Immature natural killer cell (primary cell): ENCODE measurements around the gene AARS1. TPM values are rescaled to one million over a fixed set of nuclear protein-coding genes. Genes with fewer than 3 reads are reported as not detected.
A peak's percentile ranks its signal among the peaks of the same experiment; 100 is the strongest.
"Not testable (repeated sequence)": the region's sequence is repeated elsewhere in the genome, so short reads cannot be mapped to it uniquely, and the experiment has no call there.

ENCODE experiments used
- DNase-seq, 3 donors: peaks; one replicate each; pipeline ENCODE4 v3.0.0; 2022; ENCODE audit warnings: mixed read lengths in 1 of 3
- H3K27ac Mint-ChIP-seq, 6 donors: one replicate each; pipeline ENCODE4 v1.8.0; 2020; ENCODE audit warnings: mixed read lengths in 6 of 6, mild to moderate bottlenecking in 5 of 6, inconsistent platforms in 4 of 6, moderate library complexity in 3 of 6
- H3K27me3 Mint-ChIP-seq, 3 donors: one replicate each; pipeline ENCODE4 v1.8.0; 2020 to 2021; ENCODE audit warnings: low read depth in 3 of 3, mild to moderate bottlenecking in 3 of 3, mixed read lengths in 3 of 3, moderate library complexity in 3 of 3, inconsistent platforms in 1 of 3
- H3K36me3 Mint-ChIP-seq, 3 donors: one replicate each; pipeline ENCODE4 v1.8.0; 2020; ENCODE audit warnings: mixed read lengths in 3 of 3, inconsistent platforms in 2 of 3, mild to moderate bottlenecking in 2 of 3
- H3K4me1 Mint-ChIP-seq, 2 donors: one replicate each; pipeline ENCODE4 v1.8.0; 2020; ENCODE audit warnings: inconsistent platforms in 2 of 2, mild to moderate bottlenecking in 2 of 2, mixed read lengths in 2 of 2, moderate library complexity in 1 of 2
- H3K4me3 Mint-ChIP-seq, 5 donors: one replicate each; pipeline ENCODE4 v1.8.0; 2020; ENCODE audit warnings: mild to moderate bottlenecking in 5 of 5, mixed read lengths in 5 of 5, inconsistent platforms in 3 of 5, moderate library complexity in 3 of 5
- H3K9me3 Mint-ChIP-seq, 6 donors: one replicate each; pipeline ENCODE4 v1.8.0; 2020; ENCODE audit warnings: mild to moderate bottlenecking in 6 of 6, mixed read lengths in 6 of 6, inconsistent platforms in 4 of 6, moderate library complexity in 3 of 6
- polyA plus RNA-seq, 3 donors: library from polyadenylated mRNA; unstranded; fragments of 300-500 nt; fragmentation: Illumina TruSeq; gene quantifications; one replicate each; pipeline ENCODE4 v1.2.3, GENCODE V29; 2021

AARS1 gene
- polyA plus RNA-seq: 10 to 100 TPM; 25.4 to 47.1 (median 38.6) TPM

- Mint-ChIP-seq H3K4me1 (peaks cover 19 to 20% of the 10 kb centered on the region in 2 donors), H3K36me3 (no peaks in the 10 kb centered on the region), H3K27me3 (peaks cover 3 to 6% (median 5%) of the 10 kb centered on the region in 3 donors), H3K27ac (peak within 1 kb of the TSS; percentile 89 to 99 (median 96)), H3K9me3 (no peaks in the 10 kb centered on the region), H3K4me3 (peak within 1 kb of the TSS; percentile 91 to 99 (median 99))
- peak; percentile 97 to 98 (median 97) for DNase-seq
Measured at GRCh38 chr16:70289229-70290094, at the start of gene AARS1. TSS of gene AARS1 (minus strand) at chr16:70289506. CDS start at chr16:70282763, 6,743 bp downstream.

- DNase-seq: no peak
Measured at GRCh38 chr16:70337814-70338213, 48.5 kb upstream of the AARS1 start.

GRCh38 chr16:70332728-70333127 lies 43.4 kb upstream of the AARS1 start:
- peaks cover 4 to 33% (median 13%) of the 10 kb centered on the region in 3 donors for H3K36me3 Mint-ChIP-seq
- not testable (repeated sequence) for H3K9me3 Mint-ChIP-seq, H3K4me1 Mint-ChIP-seq, H3K27me3 Mint-ChIP-seq, DNase-seq, H3K4me3 Mint-ChIP-seq, H3K27ac Mint-ChIP-seq

More at GRCh38 chr16:70337814-70338213, 48.5 kb upstream of the AARS1 start:
- Mint-ChIP-seq H3K27me3 (peaks cover 0 to 2% (median 2%) of the 10 kb centered on the region in 3 donors), H3K27ac (no peak overlapping the region), H3K9me3 (no peaks in the 10 kb centered on the region), H3K4me1 (no peaks in the 10 kb centered on the region), H3K4me3 (no peak overlapping the region), H3K36me3 (peaks cover under 1 to 24% (median 5%) of the 10 kb centered on the region in 3 donors)

GRCh38 chr16:70331588-70332358 lies 42.5 kb upstream of the AARS1 start:
- H3K4me1 Mint-ChIP-seq: no peaks in the 10 kb centered on the region
- no peaks in the 10 kb centered on the region for H3K9me3 Mint-ChIP-seq
- H3K36me3 Mint-ChIP-seq: peaks cover 4 to 33% (median 13%) of the 10 kb centered on the region in 3 donors
- no peak for DNase-seq
- H3K27me3 Mint-ChIP-seq: peaks cover 0 to 1% (median 0%) of the 10 kb centered on the region in 3 donors
- H3K4me3 Mint-ChIP-seq: no peak overlapping the region
- H3K27ac Mint-ChIP-seq: peak overlapping the region in 1 of 6 donors; percentile 46

GRCh38 chr16:70331091-70331490 lies 41.8 kb upstream of the AARS1 start:
- Mint-ChIP-seq H3K36me3 (peaks cover 4 to 31% (median 13%) of the 10 kb centered on the region in 3 donors), H3K27me3 (peaks cover 0 to 1% (median 0%) of the 10 kb centered on the region in 3 donors), H3K27ac (no peak overlapping the region), H3K4me3 (no peak overlapping the region), H3K4me1 (no peaks in the 10 kb centered on the region), H3K9me3 (no peaks in the 10 kb centered on the region)
- no peak for DNase-seq

GRCh38 chr16:70324998-70325747 lies 35.9 kb upstream of the AARS1 start:
- peaks cover 8 to 21% (median 17%) of the 10 kb centered on the region in 3 donors for H3K36me3 Mint-ChIP-seq
- H3K27ac Mint-ChIP-seq: peak overlapping the region in 1 of 6 donors; percentile 34
- H3K4me1 Mint-ChIP-seq: no peaks in the 10 kb centered on the region
- no peak for DNase-seq
- no peaks in the 10 kb centered on the region for H3K9me3 Mint-ChIP-seq
- H3K27me3 Mint-ChIP-seq: peaks cover 0 to under 1% (median 0%) of the 10 kb centered on the region in 3 donors
- H3K4me3 Mint-ChIP-seq: no peak overlapping the region

- DNase-seq: no peak
- H3K27ac Mint-ChIP-seq: no peak overlapping the region
- H3K27me3 Mint-ChIP-seq: no peaks in the 10 kb centered on the region
- H3K4me3 Mint-ChIP-seq: no peak overlapping the region
- H3K4me1 Mint-ChIP-seq: no peaks in the 10 kb centered on the region
- no peaks in the 10 kb centered on the region for H3K9me3 Mint-ChIP-seq
- H3K36me3 Mint-ChIP-seq: peaks cover 4 to 21% (median 7%) of the 10 kb centered on the region in 3 donors
Measured at GRCh38 chr16:70320121-70320520, 30.8 kb upstream of the AARS1 start.

- H3K9me3 Mint-ChIP-seq, H3K4me3 Mint-ChIP-seq, H3K27me3 Mint-ChIP-seq, H3K27ac Mint-ChIP-seq, H3K36me3 Mint-ChIP-seq, DNase-seq: not testable (repeated sequence)
- peaks cover 13 to 25% of the 10 kb centered on the region in 2 donors for H3K4me1 Mint-ChIP-seq
Measured at GRCh38 chr16:70307726-70308125, 18.4 kb upstream of the AARS1 start.

GRCh38 chr16:70306880-70307279 lies 17.6 kb upstream of the AARS1 start:
- no peak overlapping the region for H3K4me3 Mint-ChIP-seq
- H3K36me3 Mint-ChIP-seq: peaks cover 0 to 4% (median 0%) of the 10 kb centered on the region in 3 donors
- peak overlapping the region in 1 of 6 donors; percentile 55 for H3K27ac Mint-ChIP-seq
- no peaks in the 10 kb centered on the region for H3K9me3 Mint-ChIP-seq
- H3K27me3 Mint-ChIP-seq: peaks cover 0 to under 1% (median 0%) of the 10 kb centered on the region in 3 donors
- H3K4me1 Mint-ChIP-seq: peaks cover 17 to 33% of the 10 kb centered on the region in 2 donors
- DNase-seq: no peak

GRCh38 chr16:70304892-70305448 lies 15.7 kb upstream of the AARS1 start:
- Mint-ChIP-seq H3K9me3 (no peaks in the 10 kb centered on the region), H3K4me1 (peaks cover 33 to 51% of the 10 kb centered on the region in 2 donors), H3K36me3 (peaks cover 9 to 15% (median 9%) of the 10 kb centered on the region in 3 donors), H3K27ac (peak overlapping the region in 5 of 6 donors; percentile 1 to 58 (median 40)), H3K4me3 (no peak overlapping the region), H3K27me3 (no peaks in the 10 kb centered on the region)
- DNase-seq: no peak

GRCh38 chr16:70302745-70303144 lies 13.4 kb upstream of the AARS1 start:
- H3K27me3 Mint-ChIP-seq: peaks cover 2 to 6% (median 6%) of the 10 kb centered on the region in 3 donors
- H3K27ac Mint-ChIP-seq: peak overlapping the region in 2 of 6 donors; percentile 46 to 79
- no peak for DNase-seq
- peaks cover 9 to 11% (median 9%) of the 10 kb centered on the region in 3 donors for H3K36me3 Mint-ChIP-seq
- H3K4me1 Mint-ChIP-seq: peaks cover 49 to 68% of the 10 kb centered on the region in 2 donors
- no peaks in the 10 kb centered on the region for H3K9me3 Mint-ChIP-seq
- no peak overlapping the region for H3K4me3 Mint-ChIP-seq

GRCh38 chr16:70301121-70301520 lies 11.8 kb upstream of the AARS1 start:
- Mint-ChIP-seq H3K36me3 (peaks cover 9 to 11% (median 9%) of the 10 kb centered on the region in 3 donors), H3K4me1 (peaks cover 49 to 59% of the 10 kb centered on the region in 2 donors), H3K27ac (peak overlapping the region; percentile 79 to 98 (median 95)), H3K9me3 (no peaks in the 10 kb centered on the region), H3K4me3 (peak overlapping the region; percentile 86 to 95 (median 89)), H3K27me3 (peaks cover 2 to 6% (median 6%) of the 10 kb centered on the region in 3 donors)
- no peak for DNase-seq
